Type B pancreatic cell (in vitro differentiated cells): ENCODE measurements around the gene TAF15. TPM values are rescaled to one million over a fixed set of nuclear protein-coding genes. Genes with fewer than 3 reads are reported as not detected.

Source experiments
- DNase-seq: peaks from one replicate; pipeline ENCODE4 v3.0.0; 2021; ENCODE audit warnings: mixed read lengths; ENCODE audit not compliant: unreplicated experiment; ENCODE audit errors: extremely low spot score
- H3K27ac Mint-ChIP-seq: 2 replicates; pipeline ENCODE4 v1.8.0; 2021; ENCODE audit warnings: mild to moderate bottlenecking, mixed read lengths
- H3K27me3 Mint-ChIP-seq: 2 replicates; pipeline ENCODE4 v1.8.0; 2021; ENCODE audit warnings: mixed read lengths
- H3K36me3 Mint-ChIP-seq: 2 replicates; pipeline ENCODE4 v1.8.0; 2021; ENCODE audit warnings: mixed read lengths
- H3K4me1 Mint-ChIP-seq: one replicate; pipeline ENCODE4 v1.8.0; 2021; ENCODE audit warnings: mixed read lengths; ENCODE audit not compliant: unreplicated experiment
- H3K4me3 Mint-ChIP-seq: 2 replicates; pipeline ENCODE4 v1.8.0; 2021; ENCODE audit warnings: mild to moderate bottlenecking, mixed read lengths
- H3K9me3 Mint-ChIP-seq: 2 replicates; pipeline ENCODE4 v1.8.0; 2021; ENCODE audit warnings: mixed read lengths
- total RNA-seq: library from RNA; stranded (reverse); gene quantifications from 2 replicates; pipeline ENCODE4 v1.2.1, GENCODE V29; 2021; ENCODE audit warnings: low replicate concordance
- TF ChIP-seq, protein P1 (sequence below): fragments of 200-600 bp; sonication (generic); conservative IDR thresholded peaks from 2 replicates; pipeline ENCODE4 v1.5.0; 2021; ENCODE audit warnings: antibody characterized with exemption, mild to moderate bottlenecking

The TAF15 gene
- total RNA-seq, 1 donor from 2014 or later: 223 TPM

DNA sequence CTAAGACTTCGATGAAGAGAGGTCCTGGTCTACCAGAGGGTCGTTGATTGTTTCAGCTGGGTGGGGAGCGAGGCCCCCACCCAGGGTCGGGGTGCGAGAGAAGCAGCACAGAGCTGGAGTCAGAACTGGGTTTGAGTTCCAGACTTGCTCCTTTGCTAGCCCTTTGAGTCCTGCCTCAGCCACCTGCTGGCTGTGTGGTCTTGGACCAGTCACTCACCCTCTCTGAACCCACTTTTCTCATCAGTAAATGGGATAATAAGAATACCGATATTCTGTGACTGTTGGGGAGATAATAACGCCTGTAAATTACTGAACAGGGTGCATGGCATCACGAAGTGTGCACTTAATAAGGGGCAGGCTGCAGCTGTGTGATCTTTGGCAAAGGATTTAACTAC is 13.4 kb upstream of the TAF15 start:
- TF ChIP-seq, protein P1, sequence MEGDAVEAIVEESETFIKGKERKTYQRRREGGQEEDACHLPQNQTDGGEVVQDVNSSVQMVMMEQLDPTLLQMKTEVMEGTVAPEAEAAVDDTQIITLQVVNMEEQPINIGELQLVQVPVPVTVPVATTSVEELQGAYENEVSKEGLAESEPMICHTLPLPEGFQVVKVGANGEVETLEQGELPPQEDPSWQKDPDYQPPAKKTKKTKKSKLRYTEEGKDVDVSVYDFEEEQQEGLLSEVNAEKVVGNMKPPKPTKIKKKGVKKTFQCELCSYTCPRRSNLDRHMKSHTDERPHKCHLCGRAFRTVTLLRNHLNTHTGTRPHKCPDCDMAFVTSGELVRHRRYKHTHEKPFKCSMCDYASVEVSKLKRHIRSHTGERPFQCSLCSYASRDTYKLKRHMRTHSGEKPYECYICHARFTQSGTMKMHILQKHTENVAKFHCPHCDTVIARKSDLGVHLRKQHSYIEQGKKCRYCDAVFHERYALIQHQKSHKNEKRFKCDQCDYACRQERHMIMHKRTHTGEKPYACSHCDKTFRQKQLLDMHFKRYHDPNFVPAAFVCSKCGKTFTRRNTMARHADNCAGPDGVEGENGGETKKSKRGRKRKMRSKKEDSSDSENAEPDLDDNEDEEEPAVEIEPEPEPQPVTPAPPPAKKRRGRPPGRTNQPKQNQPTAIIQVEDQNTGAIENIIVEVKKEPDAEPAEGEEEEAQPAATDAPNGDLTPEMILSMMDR: no peak
- Mint-ChIP-seq H3K4me3 (peak overlapping the region; percentile 79), H3K9me3 (no peaks in the 10 kb centered on the region), H3K27me3 (peaks cover 90% of the 10 kb centered on the region), H3K4me1 (peaks cover 8% of the 10 kb centered on the region), H3K27ac (no peak overlapping the region), H3K36me3 (no peaks in the 10 kb centered on the region)
- no peak for DNase-seq

DNA sequence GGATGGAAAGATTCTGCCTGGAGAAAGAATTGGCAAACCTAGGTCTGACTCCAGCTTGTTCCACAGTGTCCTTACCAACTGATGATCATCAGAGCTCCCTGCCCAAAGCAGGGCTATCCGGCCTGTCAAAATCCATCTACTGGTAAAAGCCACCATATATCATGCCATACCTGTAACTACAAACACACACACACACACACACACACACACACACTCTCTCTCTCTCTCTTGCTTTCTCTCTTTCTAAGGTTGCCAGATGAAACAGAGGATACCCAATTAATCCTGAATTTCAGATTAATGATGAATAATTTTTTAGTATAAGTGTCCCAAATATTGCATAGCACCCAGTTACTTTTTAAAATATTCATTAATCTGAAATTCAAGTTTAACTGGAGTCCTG is 12.3 kb upstream of the TAF15 start:
- TF ChIP-seq, protein P1: no peak
- H3K36me3 Mint-ChIP-seq: no peaks in the 10 kb centered on the region
- H3K27me3 Mint-ChIP-seq: peaks cover 85% of the 10 kb centered on the region
- no peaks in the 10 kb centered on the region for H3K9me3 Mint-ChIP-seq
- DNase-seq: no peak
- no peak overlapping the region for H3K27ac Mint-ChIP-seq
- H3K4me3 Mint-ChIP-seq: no peak overlapping the region
- peaks cover 14% of the 10 kb centered on the region for H3K4me1 Mint-ChIP-seq

DNA sequence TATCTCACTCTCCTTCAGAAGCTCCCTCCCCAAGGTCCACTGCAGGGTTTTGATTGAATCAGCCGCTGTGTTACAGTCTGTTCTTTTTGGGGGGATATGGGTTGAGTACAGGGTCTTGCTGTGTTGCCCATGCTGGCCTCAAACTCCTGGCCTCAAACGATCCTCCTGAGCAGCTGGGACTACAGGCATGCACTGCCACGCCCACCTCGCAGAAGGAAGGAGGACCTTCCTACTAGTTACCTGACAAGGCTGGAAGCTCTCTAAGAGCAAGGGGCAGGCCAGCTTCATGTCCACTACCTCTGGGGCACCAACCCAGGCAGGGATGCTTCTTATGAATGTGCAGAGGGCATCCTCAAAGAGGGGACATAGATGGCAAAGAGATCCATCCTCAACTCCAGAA is 11.9 kb upstream of the TAF15 start:
- H3K36me3 Mint-ChIP-seq: no peaks in the 10 kb centered on the region
- H3K27me3 Mint-ChIP-seq: peaks cover 81% of the 10 kb centered on the region
- no peak overlapping the region for H3K4me3 Mint-ChIP-seq
- no peaks in the 10 kb centered on the region for H3K9me3 Mint-ChIP-seq
- H3K27ac Mint-ChIP-seq: no peak overlapping the region
- TF ChIP-seq, protein P1: no peak
- peaks cover 14% of the 10 kb centered on the region for H3K4me1 Mint-ChIP-seq
- DNase-seq: no peak

DNA sequence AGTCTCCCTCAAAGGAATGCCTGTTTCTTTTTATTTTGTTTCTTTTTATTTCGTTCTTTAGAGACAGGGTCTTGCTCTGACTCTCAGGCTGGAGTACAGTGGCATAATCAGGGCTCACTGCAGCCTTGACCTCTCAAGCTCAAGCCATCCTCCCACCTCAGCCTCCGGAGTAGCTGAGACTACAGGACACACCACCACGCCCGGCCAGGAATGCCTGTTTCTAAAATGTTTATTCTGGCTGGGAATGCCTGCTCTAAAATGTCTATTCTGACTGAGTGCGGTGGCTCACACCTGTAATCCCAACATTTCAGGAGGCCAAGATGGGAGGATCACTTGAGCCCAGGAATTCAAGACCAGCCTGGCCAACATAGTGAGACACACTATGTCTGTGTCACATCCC is 11.4 kb upstream of the TAF15 start:
- H3K27ac Mint-ChIP-seq: no peak overlapping the region
- H3K4me3 Mint-ChIP-seq: no peak overlapping the region
- no peak for DNase-seq
- H3K9me3 Mint-ChIP-seq: no peaks in the 10 kb centered on the region
- H3K27me3 Mint-ChIP-seq: peaks cover 75% of the 10 kb centered on the region
- no peaks in the 10 kb centered on the region for H3K36me3 Mint-ChIP-seq
- TF ChIP-seq, protein P1: no peak
- H3K4me1 Mint-ChIP-seq: peaks cover 14% of the 10 kb centered on the region

DNA sequence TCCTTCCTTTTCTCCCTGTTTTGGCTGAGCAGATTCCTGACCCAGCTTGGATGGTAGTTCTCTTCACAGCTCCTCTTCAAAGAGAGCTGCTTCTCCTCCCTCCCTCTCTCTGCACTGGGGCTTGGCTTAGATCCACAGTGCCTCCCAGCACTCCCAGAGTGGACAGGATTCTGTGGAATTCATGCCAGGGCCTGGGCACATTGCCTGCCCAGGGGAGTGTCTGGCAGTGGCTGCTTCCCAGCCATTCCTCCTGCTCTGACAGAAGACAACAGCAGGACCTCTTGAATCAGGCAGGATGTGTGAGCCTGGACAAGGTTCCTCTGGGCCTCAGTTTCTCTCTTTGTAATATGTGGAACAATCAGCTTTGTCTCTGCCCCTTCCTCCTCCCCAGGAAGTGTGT is 9.3 kb upstream of the TAF15 start:
- Mint-ChIP-seq H3K27me3 (peaks cover 55% of the 10 kb centered on the region), H3K4me1 (peaks cover 19% of the 10 kb centered on the region), H3K36me3 (no peaks in the 10 kb centered on the region), H3K4me3 (no peak overlapping the region), H3K27ac (no peak overlapping the region), H3K9me3 (no peaks in the 10 kb centered on the region)
- no peak for DNase-seq
- TF ChIP-seq, protein P1: no peak
